Psoas muscle (tissue), 8 donors: ENCODE measurements around the gene TMEM132C. TPM values are rescaled to one million over a fixed set of nuclear protein-coding genes. Genes with fewer than 3 reads are reported as not detected.

Experiments
- ATAC-seq, 4 donors: fragments of 200-7000 bp; cut with Tn5 transposase; one replicate each; pipeline ENCODE4 v1.9.1; 2020; ENCODE audit warnings: moderate library complexity in 3 of 4, mild to moderate bottlenecking in 2 of 4
- DNase-seq, 2 donors: peaks; one replicate each; pipeline ENCODE4 v3.0.0-alpha.2; 2020
- H3K27ac ChIP-seq: fragments of 200-600 bp; one replicate; pipeline ENCODE4 v1.8.0; 2022
- H3K27me3 ChIP-seq, 3 donors: fragments of 200-600 bp in 1 of 3; one replicate each; pipeline versions ENCODE4 v1.6.1 to v1.8.0; 2013 to 2022; ENCODE audit warnings: low read length in 2 of 3, mild to moderate bottlenecking in 2 of 3, moderate library complexity in 1 of 3; ENCODE audit not compliant: insufficient read depth in 3 of 3
- H3K36me3 ChIP-seq, 2 donors: fragments of 200-600 bp in 1 of 2; one replicate each; pipeline versions ENCODE4 v1.6.1 to v1.8.0; 2013 to 2022; ENCODE audit warnings: low read depth in 1 of 2, mild to moderate bottlenecking in 1 of 2, moderate library complexity in 1 of 2; ENCODE audit not compliant: insufficient read depth in 1 of 2
- H3K4me1 ChIP-seq: fragments of 200-600 bp; one replicate; pipeline ENCODE4 v1.8.0; 2022
- H3K4me3 ChIP-seq: fragments of 200-600 bp; one replicate; pipeline ENCODE4 v1.8.0; 2022; ENCODE audit warnings: mild to moderate bottlenecking
- H3K9me3 ChIP-seq: fragments of 200-600 bp; one replicate; pipeline ENCODE4 v1.8.0; 2022
- WGBS, 3 donors: extraction: QIAGEN DNeasy Blood & Tissue Kit; methylation state at CpG; one replicate each; pipeline versions ENCODE4 v1.1.6 to v1.1.7; 2013; 5-methylcytosine and 5-hydroxymethylcytosine counted together
- intact Hi-C, 2 donors: fragments of 100-400 bp; cut with DNase I; formaldehyde crosslinking; loops; one replicate each; pipeline versions ENCODE4 v1.11.0 to v1.14.2; 2022
- polyA plus RNA-seq, 3 donors: library from polyadenylated mRNA; stranded (reverse); fragments of 200-250 nt; gene quantifications; one replicate each; pipeline ENCODE4 v1.2.3, GENCODE V29; 2013
- total RNA-seq, 4 donors: library from RNA; stranded (reverse); fragmentation: NEBNext Ultra II Directional in 2 of 4; extraction: Animal tissue kit (Norgen Biotek cat#: 25700) in 2 of 4; gene quantifications; one replicate each; pipeline versions ENCODE4 v1.2.1 to v1.2.4, GENCODE V29; 2021 to 2023
- TF ChIP-seq, protein P1 (sequence below): fragments of 200-600 bp; IDR thresholded peaks from one replicate; pipeline ENCODE4 v1.8.0; 2022; ENCODE audit warnings: antibody characterized with exemption
- donor health status: healthy with polysubstance abuse.
- donor health status: DM: no; HTN: no; CAD: no; lungs with moderate emphysema.
- donor health status: Bipolar disorder and iron deficiency.
- donor health status: healthy.
- donor health status: DM: yes; HTN: yes; CAD: no.
- donor health status: DM: no; HTN: no; CAD: no.
- donor health status: DM: no; HTN: no; CAD: no.
- donor health status: DM: yes; HTN: yes; CAD: no.

TMEM132C gene
- total and polyA plus RNA-seq, 7 donors: 0.16 to 0.77 (median 0.47) TPM

DNA sequence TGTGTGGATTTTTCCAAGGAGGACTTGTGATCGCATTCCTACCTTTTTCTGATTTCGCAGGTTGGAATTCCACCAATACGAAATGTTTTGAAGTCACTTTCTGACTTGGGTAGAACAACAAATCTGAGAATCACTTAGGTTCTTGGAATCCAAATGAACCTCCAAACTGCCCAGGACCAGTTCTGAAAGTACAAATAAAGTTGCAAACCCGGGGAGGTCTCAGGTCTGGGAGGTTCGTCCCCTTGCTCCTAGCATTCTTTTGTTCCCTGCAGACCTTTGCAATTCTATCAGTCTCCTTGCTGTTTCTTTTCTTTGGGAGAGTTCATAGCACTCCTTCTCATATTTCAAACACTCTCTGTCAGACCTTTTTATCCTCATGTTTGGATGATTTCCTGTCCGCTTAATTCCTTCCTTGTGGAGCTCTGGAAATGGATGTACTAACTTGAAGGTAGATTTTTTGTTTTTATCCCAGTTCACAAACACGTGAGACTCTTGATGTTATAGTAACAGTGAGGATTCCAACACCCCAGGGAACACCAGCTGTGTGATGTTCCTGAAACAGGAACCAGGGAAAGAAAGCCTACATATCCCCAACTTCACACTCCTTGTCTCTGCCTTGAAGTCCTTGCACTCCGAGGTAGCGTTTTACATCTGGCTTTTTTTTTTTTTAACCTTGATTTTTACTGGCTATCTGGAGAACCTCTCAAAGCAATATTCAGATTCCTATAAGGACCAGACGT lies 70.6 kb downstream of the TMEM132C start:
- no peaks in the 10 kb centered on the region for H3K4me1 ChIP-seq
- no peak overlapping the region for H3K4me3 ChIP-seq
- intact Hi-C loops: no loop called here
- no peaks in the 10 kb centered on the region for H3K36me3 ChIP-seq
- 7 to 11% (median 7%) methylated on average over 10 of the region's 10 CpGs for WGBS, 3 donors
- no peak overlapping the region for H3K27ac ChIP-seq
- ATAC-seq (no peak), DNase-seq (no peak)
- peaks cover 0 to 6% (median 0%) of the 10 kb centered on the region in 3 donors for H3K27me3 ChIP-seq
- TF ChIP-seq, protein P1, sequence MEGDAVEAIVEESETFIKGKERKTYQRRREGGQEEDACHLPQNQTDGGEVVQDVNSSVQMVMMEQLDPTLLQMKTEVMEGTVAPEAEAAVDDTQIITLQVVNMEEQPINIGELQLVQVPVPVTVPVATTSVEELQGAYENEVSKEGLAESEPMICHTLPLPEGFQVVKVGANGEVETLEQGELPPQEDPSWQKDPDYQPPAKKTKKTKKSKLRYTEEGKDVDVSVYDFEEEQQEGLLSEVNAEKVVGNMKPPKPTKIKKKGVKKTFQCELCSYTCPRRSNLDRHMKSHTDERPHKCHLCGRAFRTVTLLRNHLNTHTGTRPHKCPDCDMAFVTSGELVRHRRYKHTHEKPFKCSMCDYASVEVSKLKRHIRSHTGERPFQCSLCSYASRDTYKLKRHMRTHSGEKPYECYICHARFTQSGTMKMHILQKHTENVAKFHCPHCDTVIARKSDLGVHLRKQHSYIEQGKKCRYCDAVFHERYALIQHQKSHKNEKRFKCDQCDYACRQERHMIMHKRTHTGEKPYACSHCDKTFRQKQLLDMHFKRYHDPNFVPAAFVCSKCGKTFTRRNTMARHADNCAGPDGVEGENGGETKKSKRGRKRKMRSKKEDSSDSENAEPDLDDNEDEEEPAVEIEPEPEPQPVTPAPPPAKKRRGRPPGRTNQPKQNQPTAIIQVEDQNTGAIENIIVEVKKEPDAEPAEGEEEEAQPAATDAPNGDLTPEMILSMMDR: no peak
- no peaks in the 10 kb centered on the region for H3K9me3 ChIP-seq

DNA sequence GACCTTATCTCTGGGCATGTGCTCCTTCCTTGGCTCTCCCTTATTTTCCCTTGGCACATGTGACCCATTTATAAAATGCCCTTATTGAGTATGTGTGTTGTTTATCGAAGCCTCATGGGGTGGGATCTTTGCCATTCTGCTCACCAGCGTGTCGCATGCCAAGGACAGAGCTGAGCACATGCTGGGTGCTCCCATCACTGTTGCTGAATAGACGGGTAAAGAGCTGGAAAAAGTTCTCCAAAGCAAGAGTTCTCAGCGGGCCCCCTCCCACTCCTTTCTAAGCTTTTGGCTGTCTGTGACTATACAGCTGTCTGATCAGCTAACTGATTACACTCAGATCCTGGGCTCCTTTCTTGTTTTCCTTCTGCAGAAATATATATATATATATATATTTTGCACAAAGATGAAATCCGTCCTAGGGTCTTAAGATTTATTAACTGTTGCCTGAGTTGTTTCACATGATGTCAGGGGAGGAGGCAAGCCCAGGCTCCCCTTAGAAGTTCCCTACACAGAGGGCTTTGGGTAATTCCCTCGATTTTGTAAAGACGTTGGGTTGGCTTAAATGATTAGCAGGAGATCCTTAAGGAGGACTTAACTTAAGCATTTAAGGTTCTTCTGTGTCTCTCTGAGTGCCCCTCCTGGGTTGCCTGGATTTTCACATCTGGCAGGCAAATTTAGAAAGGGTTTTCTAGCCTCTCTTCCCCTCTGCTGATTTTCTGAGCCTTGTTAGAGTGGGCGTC lies 71.6 kb downstream of the TMEM132C start:
- Histone ChIP-seq H3K27me3 (no peaks in the 10 kb centered on the region), H3K27ac (no peak overlapping the region), H3K4me1 (no peaks in the 10 kb centered on the region), H3K36me3 (no peaks in the 10 kb centered on the region), H3K4me3 (no peak overlapping the region), H3K9me3 (no peaks in the 10 kb centered on the region)
- TF ChIP-seq, protein P1: no peak
- ATAC-seq: no peak
- WGBS, 3 donors: 8 to 10% (median 9%) methylated on average over 9 of the region's 9 CpGs
- no peak for DNase-seq
- intact Hi-C loops: no loop called here

DNA sequence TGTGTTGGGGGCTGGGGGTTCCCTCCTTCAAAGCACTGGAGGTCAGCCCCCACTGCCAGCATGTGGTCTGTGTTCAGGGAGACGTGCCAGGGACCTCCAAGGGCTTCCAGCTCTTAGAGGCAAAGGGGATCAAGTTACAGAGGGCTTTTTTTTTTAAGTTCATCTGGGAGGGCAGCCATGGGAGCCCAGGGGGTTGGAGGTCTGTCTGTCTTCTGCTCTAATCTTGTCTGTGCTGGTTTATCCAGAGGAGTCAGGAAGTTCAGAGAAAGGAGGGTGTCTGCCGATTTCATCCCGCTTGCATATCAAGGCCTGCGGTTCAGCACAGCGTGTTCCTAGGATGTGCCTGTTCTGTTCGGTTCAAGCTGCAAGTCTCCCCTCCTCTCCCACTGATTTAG lies 72.2 kb downstream of the TMEM132C start:
- DNase-seq (no peak), ATAC-seq (no peak)
- Histone ChIP-seq H3K4me1 (no peaks in the 10 kb centered on the region), H3K27ac (no peak overlapping the region), H3K27me3 (no peaks in the 10 kb centered on the region), H3K9me3 (no peaks in the 10 kb centered on the region), H3K4me3 (no peak overlapping the region), H3K36me3 (no peaks in the 10 kb centered on the region)
- WGBS, 3 donors: 2 to 5% (median 5%) methylated on average over 6 of the region's 6 CpGs
- intact Hi-C loops: no loop called here
- TF ChIP-seq, protein P1: no peak

DNA sequence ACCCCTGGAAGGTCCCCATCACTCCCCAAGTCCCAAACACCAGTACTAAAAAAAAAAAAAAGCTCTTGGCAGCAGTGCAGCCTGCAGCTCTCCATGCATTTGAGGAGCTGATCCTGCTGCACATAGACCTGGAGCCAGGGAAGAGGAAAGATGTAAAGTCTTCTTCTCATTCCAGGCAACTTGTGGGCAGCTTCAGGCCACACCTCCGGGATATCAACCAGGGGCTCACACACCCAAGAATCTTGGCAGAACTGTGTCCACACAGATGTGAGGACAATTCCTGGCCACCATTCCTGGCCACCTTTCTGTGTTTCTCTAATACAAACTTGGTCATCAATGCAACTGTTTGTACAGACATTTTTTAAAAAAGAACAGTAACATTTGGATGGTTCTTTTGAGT lies 72.7 kb downstream of the TMEM132C start:
- Histone ChIP-seq H3K27ac (no peak overlapping the region), H3K36me3 (no peaks in the 10 kb centered on the region), H3K27me3 (no peaks in the 10 kb centered on the region), H3K4me3 (no peak overlapping the region), H3K9me3 (no peaks in the 10 kb centered on the region), H3K4me1 (no peaks in the 10 kb centered on the region)
- intact Hi-C loops: no loop called here
- TF ChIP-seq, protein P1: no peak
- 15 to 27% (median 19%) methylated on average over 1 of the region's 1 CpG for WGBS, 3 donors
- ATAC-seq (no peak), DNase-seq (no peak)
